GM19351 (cell line): Measurements from ENCODE around the gene STPG2.
"Not testable (repeated sequence)": the region's sequence is repeated elsewhere in the genome, so short reads cannot be mapped to it uniquely, and the experiment has no call there.

Experiments used
- ATAC-seq: cut with Tn5 transposase; IDR thresholded peaks from one replicate; pipeline ENCODE4 v1.9.1; 2021; ENCODE audit warnings: mild to moderate bottlenecking, moderate library complexity; ENCODE audit not compliant: unreplicated experiment

Gene STPG2

GRCh38 chr4:97656044-97656720 lies 487.1 kb downstream of the STPG2 start:
- ATAC-seq = no peak

- no peak for ATAC-seq
Measured at GRCh38 chr4:97653701-97654100, 489.6 kb downstream of the STPG2 start.

GRCh38 chr4:97646997-97647396 lies 496.3 kb downstream of the STPG2 start:
- no peak for ATAC-seq

GRCh38 chr4:97645071-97645821 lies 498.0 kb downstream of the STPG2 start:
- no peak for ATAC-seq

GRCh38 chr4:97643179-97643578 lies 500.1 kb downstream of the STPG2 start:
- no peak for ATAC-seq

- no peak for ATAC-seq
Measured at GRCh38 chr4:97639961-97640360, 503.3 kb downstream of the STPG2 start.

GRCh38 chr4:97633831-97634230 lies 509.4 kb downstream of the STPG2 start:
- ATAC-seq = not testable (repeated sequence)

- no peak for ATAC-seq
Measured at GRCh38 chr4:97627750-97628149, 515.5 kb downstream of the STPG2 start.

- no peak for ATAC-seq
Measured at GRCh38 chr4:97624204-97624603, 519.1 kb downstream of the STPG2 start.

GRCh38 chr4:97605932-97606331 lies 537.3 kb downstream of the STPG2 start:
- no peak for ATAC-seq

- no peak for ATAC-seq
Measured at GRCh38 chr4:97593248-97593647, 550.0 kb downstream of the STPG2 start.

- ATAC-seq = no peak
Measured at GRCh38 chr4:97590266-97590665, 553.0 kb downstream of the STPG2 start.

GRCh38 chr4:97589481-97590196 lies 553.6 kb downstream of the STPG2 start:
- no peak for ATAC-seq

GRCh38 chr4:97587912-97588311 lies 555.4 kb downstream of the STPG2 start:
- ATAC-seq = no peak

GRCh38 chr4:97585274-97585673 lies 558.0 kb downstream of the STPG2 start:
- no peak for ATAC-seq

GRCh38 chr4:97582890-97583289 lies 560.4 kb downstream of the STPG2 start:
- no peak for ATAC-seq

GRCh38 chr4:97577004-97577403 lies 566.3 kb downstream of the STPG2 start:
- no peak for ATAC-seq

GRCh38 chr4:97560009-97560408 lies 583.3 kb downstream of the STPG2 start:
- ATAC-seq = no peak

GRCh38 chr4:97558204-97558778 lies 585.0 kb downstream of the STPG2 start:
- no peak for ATAC-seq

GRCh38 chr4:97550637-97551036 lies 592.6 kb downstream of the STPG2 start:
- not testable (repeated sequence) for ATAC-seq

- peak; percentile 67 for ATAC-seq
Measured at GRCh38 chr4:97548943-97549583, 594.2 kb downstream of the STPG2 start.
